BJ (cell line): ENCODE data around the gene CHST7. TPM values are rescaled to one million over a fixed set of nuclear protein-coding genes. Genes with fewer than 3 reads are reported as not detected.

Experiments
- CTCF ChIA-PET: fragments of 350-600 bp; formaldehyde crosslinking; extraction: SDS; loops from one replicate; lab custom pipeline; 2021; ENCODE audit warnings: antibody characterized with exemption, inconsistent platforms; lab: Yijun Ruan, JAX
- POLR2A ChIA-PET: fragments of 300-600 bp; sonication (Branson Sonifier 250); formaldehyde crosslinking; extraction: SDS; loops from one replicate; lab custom pipeline; 2021; ENCODE audit warnings: antibody characterized with exemption; lab: Charles Lee
- DNase-seq: peaks from one replicate; pipeline ENCODE4 v3.0.0-alpha.2; 2011; ENCODE audit warnings: low read depth
- H3K27me3 ChIP-seq: 2 replicates; pipeline ENCODE4 v1.6.0; 2011; ENCODE audit warnings: low read length; ENCODE audit not compliant: control insufficient read depth, insufficient read depth
- H3K36me3 ChIP-seq: 2 replicates; pipeline ENCODE4 v1.5.1; 2011; ENCODE audit warnings: low read length; ENCODE audit not compliant: control insufficient read depth, insufficient read depth
- H3K4me3 ChIP-seq: 2 replicates; pipeline ENCODE4 v1.5.1; 2011; ENCODE audit warnings: low read depth, mild to moderate bottlenecking, control low read depth, low read length
- polyA plus RNA-seq: library from polyadenylated mRNA; depleted of rRNA; stranded (reverse); fragments of >200 nt; gene quantifications from 2 replicates; pipeline ENCODE4 v1.2.3, GENCODE V29; 2011
- TF ChIP-seq, protein P1 (sequence below): IDR thresholded peaks from 2 replicates; pipeline ENCODE4 v1.5.1; 2011; ENCODE audit warnings: low read depth, mild to moderate bottlenecking, control low read depth, inconsistent platforms, low read length, moderate library complexity; ENCODE audit not compliant: insufficient read depth

Gene CHST7
- polyA plus RNA-seq, 1 experiment = 2.5 TPM

DNA sequence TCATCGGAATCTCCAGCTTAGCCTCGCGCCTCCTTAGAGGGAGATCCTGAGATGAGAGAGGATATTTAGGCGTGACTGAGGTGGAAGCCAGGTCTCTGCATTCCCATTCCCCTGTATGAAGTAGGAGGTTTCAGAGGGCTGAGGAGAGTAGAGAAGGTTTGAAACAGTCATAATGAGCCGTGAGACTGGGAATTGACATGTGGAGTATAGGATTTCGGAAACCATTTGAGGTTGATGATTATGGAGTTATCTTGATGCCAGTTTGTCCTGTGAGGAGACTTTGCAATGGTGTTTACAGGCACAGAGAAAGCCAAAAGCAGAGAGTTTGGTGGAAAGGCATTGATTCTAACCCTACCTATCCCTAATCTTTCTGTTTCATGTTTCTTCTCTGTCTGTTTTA, 2.0 kb downstream of the CHST7 start:
- ChIA-PET CTCF (interaction anchor here (0.9 kb wide), 1 partner anchor 66 kb away, joined by 3 read pairs; no protein-coding TSS in a partner anchor), POLR2A (no interaction called here)
- DNase-seq = no peak
- TF ChIP-seq, protein P1, sequence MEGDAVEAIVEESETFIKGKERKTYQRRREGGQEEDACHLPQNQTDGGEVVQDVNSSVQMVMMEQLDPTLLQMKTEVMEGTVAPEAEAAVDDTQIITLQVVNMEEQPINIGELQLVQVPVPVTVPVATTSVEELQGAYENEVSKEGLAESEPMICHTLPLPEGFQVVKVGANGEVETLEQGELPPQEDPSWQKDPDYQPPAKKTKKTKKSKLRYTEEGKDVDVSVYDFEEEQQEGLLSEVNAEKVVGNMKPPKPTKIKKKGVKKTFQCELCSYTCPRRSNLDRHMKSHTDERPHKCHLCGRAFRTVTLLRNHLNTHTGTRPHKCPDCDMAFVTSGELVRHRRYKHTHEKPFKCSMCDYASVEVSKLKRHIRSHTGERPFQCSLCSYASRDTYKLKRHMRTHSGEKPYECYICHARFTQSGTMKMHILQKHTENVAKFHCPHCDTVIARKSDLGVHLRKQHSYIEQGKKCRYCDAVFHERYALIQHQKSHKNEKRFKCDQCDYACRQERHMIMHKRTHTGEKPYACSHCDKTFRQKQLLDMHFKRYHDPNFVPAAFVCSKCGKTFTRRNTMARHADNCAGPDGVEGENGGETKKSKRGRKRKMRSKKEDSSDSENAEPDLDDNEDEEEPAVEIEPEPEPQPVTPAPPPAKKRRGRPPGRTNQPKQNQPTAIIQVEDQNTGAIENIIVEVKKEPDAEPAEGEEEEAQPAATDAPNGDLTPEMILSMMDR = no peak
- H3K27me3 ChIP-seq = no peaks in the 10 kb centered on the region
- no peaks in the 10 kb centered on the region for H3K36me3 ChIP-seq
- H3K4me3 ChIP-seq = peak overlapping the region; percentile 48

DNA sequence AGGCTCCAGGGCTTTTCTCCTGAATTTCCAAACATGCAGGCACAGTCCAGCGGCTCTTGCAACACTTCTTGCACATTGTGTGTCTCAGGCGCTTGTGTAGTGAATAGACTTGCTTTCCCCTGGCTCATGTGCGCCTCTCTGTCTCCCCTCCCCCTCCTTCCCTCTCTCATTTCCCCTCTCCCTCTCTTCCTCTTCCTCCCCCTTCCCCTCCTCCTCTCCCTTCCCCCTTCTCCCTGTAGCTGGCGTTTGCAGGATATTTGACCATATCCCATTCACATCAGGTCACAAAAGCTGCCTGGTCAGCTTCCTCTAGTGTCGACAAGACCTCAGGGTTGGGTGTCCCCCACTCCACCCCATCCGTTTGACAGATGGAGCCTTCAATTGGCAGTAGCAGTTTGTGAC, 2.4 kb downstream of the CHST7 start:
- TF ChIP-seq, protein P1 = no peak
- peak overlapping the region; percentile 48 for H3K4me3 ChIP-seq
- CTCF ChIA-PET = interaction anchor here (0.6 to 0.9 kb wide), 2 partner anchors 53 to 66 kb away, joined by 3 read pairs; no protein-coding TSS in a partner anchor
- no peaks in the 10 kb centered on the region for H3K36me3 ChIP-seq
- H3K27me3 ChIP-seq = no peaks in the 10 kb centered on the region
- POLR2A ChIA-PET = no interaction called here
- no peak for DNase-seq

- TF ChIP-seq, protein P1 = no peak
- no peak for DNase-seq
- no peak overlapping the region for H3K4me3 ChIP-seq
- POLR2A ChIA-PET = no interaction called here
- CTCF ChIA-PET = interaction anchor here (0.6 to 0.9 kb wide), 2 partner anchors 52 to 65 kb away, joined by 3 read pairs; no protein-coding TSS in a partner anchor
- no peaks in the 10 kb centered on the region for H3K27me3 ChIP-seq
- H3K36me3 ChIP-seq = no peaks in the 10 kb centered on the region
Observed at GRCh38 chrX:46576458-46576857, 2.9 kb downstream of the CHST7 start.

GRCh38 chrX:46577221-46578005, 3.8 kb downstream of the CHST7 start:
- H3K4me3 ChIP-seq = no peak overlapping the region

DNA sequence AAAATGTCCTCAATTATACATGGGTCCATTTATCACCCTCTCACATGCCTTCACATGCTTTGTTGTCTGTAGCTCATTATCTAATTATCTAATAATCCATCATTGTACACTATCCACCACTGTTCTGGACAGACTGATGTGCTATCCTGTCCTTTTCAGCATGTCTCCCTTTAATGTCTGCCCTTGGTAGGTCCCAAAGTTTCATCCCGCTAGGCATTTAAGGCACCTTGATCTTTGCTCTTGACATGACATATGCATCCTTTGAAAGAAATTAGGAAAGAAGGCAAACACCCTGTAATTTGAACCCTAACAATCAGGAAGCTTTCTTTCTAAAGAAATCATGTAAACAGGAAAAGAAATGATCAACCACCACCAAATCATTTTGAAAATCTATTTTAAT, 5.7 kb downstream of the CHST7 start:
- ChIA-PET CTCF (no interaction called here), POLR2A (no interaction called here)

More at GRCh38 chrX:46577221-46578005, 3.8 kb downstream of the CHST7 start:
- no peak for DNase-seq
- Histone ChIP-seq H3K27me3 (no peaks in the 10 kb centered on the region), H3K36me3 (no peaks in the 10 kb centered on the region)
- TF ChIP-seq, protein P1 = no peak
- POLR2A ChIA-PET = no interaction called here
- CTCF ChIA-PET = interaction anchor here (0.6 to 1.5 kb wide), 2 partner anchors 65 to 937 kb away, joined by 3 to 5 read pairs; no protein-coding TSS in a partner anchor

More for the DNA sequence above, 5.7 kb downstream of the CHST7 start:
- Histone ChIP-seq H3K4me3 (no peak overlapping the region), H3K27me3 (no peaks in the 10 kb centered on the region), H3K36me3 (no peaks in the 10 kb centered on the region)
- DNase-seq = no peak
- TF ChIP-seq, protein P1 = no peak
